Measurements from ENCODE around the gene LRRC10.

The LRRC10 gene, protein sequence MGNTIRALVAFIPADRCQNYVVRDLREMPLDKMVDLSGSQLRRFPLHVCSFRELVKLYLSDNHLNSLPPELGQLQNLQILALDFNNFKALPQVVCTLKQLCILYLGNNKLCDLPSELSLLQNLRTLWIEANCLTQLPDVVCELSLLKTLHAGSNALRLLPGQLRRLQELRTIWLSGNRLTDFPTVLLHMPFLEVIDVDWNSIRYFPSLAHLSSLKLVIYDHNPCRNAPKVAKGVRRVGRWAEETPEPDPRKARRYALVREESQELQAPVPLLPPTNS

DNA sequence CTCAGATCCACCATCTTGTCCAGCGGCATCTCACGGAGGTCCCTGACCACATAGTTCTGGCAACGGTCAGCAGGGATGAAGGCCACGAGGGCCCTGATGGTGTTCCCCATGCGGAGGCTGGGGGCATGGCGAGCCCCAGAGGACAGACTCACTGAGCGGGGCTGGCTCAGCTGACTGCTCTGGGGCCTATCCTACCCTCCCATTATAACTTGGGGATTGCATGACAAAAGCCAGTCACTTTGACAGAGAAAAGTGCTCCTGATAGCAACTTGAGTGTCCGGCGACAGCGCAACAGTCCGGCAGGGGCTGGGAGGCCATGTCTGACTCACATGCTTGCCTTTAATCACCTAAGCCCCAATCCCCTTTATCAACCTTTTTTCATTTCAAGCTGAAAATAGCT, at the start of gene LRRC10:
TSS of gene LRRC10 (minus strand) at position 179 of the 400 bp plus-strand sequence. CDS start at position 110, 69 bp downstream.
- DNase-seq (ENCODE audit: low read depth, low spot score): no peak

DNA sequence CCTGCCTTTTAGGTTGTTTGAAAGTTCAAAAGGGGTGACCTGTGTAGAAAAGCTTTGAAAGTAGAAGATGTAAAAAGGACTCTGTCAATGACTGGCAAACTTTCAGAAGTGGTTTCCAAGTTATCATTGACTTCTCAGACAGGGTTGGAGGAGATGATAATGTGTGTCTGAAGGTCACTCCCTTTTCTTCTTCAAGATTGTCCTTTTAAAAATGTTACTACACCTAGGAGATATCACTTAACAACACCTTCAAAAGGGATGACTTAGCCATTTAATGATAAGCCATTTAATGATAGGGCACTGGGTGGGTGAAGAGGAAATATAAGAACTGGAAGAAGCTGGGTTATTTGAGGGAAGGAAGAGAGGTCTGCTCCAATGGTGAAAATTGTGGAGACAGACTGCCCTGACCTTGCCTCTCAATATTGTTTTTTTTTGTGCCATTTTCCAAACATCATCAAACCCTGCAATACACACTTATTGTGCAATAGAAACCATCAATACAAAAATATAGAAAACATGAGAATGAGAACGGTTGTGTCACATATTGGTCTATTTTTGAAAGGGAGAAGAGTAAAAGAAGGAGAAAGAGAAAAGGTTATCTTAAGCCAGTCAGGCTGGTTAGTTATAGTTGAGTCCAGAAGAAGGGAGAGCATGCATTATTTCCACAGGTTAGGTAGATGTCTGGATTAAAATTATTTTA, 49.6 kb upstream of the LRRC10 start:
- DNase-seq (ENCODE audit: low read depth, low spot score): no peak

DNA sequence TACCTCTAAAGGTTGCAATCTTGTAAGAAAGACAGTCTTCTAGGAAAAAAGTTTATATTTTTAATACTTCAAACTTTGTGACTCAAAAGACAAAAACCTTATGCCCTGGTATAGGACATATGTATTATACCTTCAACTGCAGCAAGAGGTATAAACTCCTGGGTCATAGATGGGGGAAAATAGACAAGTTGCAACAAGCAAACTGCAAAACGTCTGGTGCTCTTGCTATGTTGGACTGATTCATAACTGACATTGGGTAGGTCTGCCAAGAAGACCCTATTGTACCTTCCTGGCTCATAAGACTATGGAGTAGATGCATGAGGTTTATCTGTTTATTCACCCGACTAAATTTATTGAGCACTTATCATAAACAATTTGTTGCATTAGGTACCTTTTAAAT, 47.5 kb upstream of the LRRC10 start:
- no peak for DNase-seq (ENCODE audit: low read depth, low spot score)

GRCh38 chr12:69657376-69658137, 46.9 kb upstream of the LRRC10 start:
- DNase-seq (ENCODE audit: low read depth, low spot score): peak; percentile 10

DNA sequence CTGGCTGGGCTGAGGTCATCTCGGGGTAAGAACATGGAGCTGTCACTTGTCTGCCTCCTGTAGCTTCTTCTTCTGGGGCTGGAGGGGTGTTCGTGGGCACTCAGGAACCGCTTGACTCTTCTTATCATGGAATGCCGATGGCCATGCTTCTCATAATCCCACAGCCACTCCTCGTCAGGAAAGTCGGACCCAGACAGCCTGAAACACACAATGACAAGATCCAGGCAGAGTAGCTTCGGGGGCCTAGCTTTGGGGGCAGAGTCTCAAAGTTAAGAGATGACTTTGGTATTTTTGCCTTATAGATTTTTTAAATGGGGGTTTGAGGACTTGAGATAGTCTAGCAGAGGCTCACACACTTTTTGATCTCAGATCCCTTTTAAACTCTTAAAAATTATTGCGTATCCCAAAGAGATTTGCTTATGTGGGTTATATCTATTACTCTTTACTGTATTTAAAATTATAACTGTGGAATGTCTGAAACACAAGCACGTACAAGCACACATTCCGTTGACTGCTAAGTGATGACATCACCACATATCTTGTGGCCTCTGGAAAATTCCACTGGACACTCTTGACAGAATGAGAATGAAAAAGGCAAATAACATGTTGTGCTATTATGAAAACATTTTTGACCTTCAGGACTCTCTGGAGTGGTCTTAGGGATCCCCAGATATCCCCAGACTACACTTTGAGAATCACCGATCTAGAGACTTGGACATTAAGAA, 45.1 kb upstream of the LRRC10 start:
- DNase-seq (ENCODE audit: low read depth, low spot score): no peak

GRCh38 chr12:69653703-69654102, 43.0 kb upstream of the LRRC10 start:
- DNase-seq (ENCODE audit: low read depth, low spot score): no peak

- DNase-seq (ENCODE audit: low read depth, low spot score): no peak
Measured at GRCh38 chr12:69651922-69652321, 41.2 kb upstream of the LRRC10 start.

- DNase-seq (ENCODE audit: low read depth, low spot score): no peak
Measured at GRCh38 chr12:69649529-69649928, 38.8 kb upstream of the LRRC10 start.

DNA sequence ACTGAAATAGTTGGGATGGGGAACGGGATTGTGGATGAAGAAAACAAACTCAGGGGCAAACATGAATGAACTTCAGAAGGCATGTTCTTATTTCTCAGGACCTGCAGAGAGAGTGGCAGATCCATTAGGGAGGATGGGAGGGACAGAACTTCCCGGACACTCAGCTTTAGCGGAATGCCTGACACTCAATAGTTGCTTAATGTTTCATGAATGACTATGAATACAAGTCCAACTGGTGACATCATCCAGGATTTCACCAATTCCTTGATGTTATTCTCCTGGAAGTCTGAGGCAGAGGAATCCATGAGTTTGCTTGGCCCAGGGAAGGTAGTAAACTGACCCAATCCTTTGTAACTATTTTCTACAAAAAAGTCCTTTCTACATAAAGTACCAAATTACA, 37.8 kb upstream of the LRRC10 start:
- DNase-seq (ENCODE audit: low read depth, low spot score): no peak

GRCh38 chr12:69647178-69647577, 36.5 kb upstream of the LRRC10 start:
- DNase-seq (ENCODE audit: low read depth, low spot score): no peak

DNA sequence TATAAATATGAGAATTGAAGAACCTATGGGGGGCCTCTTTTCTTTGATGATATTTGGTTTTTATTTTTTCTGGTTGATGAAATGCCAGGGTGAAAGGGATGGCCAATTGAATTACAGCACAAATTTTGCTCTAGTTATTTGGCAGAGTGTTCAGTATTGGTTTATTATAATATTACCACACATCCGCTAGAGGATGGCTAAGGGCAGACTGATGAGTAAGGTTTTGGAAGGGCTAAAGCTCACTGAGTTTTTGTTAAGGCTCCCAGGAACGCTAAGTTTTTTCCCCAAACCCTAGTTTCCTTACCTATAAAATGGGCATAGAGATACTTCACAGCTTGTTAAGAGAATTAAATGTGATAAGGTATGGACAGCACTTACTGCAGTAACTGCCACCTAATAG, 34.3 kb upstream of the LRRC10 start:
- no peak for DNase-seq (ENCODE audit: low read depth, low spot score)

DNA sequence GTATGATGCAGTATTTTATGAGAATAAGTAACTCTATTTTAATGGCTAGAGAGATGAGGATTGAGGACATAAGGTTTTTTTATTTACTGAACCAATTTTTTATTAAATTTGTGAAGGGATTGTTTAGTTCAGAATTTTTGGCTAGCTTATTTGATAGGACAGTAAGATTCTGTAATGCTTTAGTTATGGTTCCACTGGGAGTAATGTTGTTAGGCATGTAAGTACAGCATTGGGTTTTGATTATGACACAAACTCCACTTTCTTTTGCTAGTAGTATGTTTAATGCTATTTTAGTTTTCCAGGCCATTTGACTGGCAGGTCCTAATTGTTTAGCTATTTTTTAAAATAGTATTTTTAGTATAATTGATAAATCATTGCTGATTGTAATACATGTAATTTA, 33.8 kb upstream of the LRRC10 start:
- no peak for DNase-seq (ENCODE audit: low read depth, low spot score)

GRCh38 chr12:69642531-69642930, 31.8 kb upstream of the LRRC10 start:
- DNase-seq (ENCODE audit: low read depth, low spot score): no peak

DNA sequence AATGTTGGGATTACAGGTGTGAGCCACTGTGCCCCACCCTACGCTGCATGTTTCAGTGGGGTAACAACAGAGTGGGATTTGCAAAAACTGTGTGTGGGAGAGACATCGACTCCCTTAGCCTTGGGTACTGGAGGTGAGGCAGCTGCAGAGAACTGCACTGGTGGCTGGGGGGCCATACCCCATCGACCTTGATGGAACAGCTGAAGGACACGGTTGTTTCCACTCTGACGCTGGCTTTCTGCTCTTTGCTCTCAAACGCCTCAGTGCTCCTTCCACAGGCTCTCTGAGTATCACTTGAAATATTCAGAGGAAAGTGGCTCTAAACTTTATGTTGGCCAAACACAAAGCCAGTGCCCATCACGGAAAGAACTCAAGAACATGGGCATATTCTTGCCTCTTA, 30.8 kb upstream of the LRRC10 start:
- DNase-seq (ENCODE audit: low read depth, low spot score): no peak

GRCh38 chr12:69639400-69640016, 28.8 kb upstream of the LRRC10 start:
- peak; percentile 10 for DNase-seq (ENCODE audit: low read depth, low spot score)

GRCh38 chr12:69633061-69633460, 22.4 kb upstream of the LRRC10 start:
- no peak for DNase-seq (ENCODE audit: low read depth, low spot score)

GRCh38 chr12:69630191-69630590, 19.5 kb upstream of the LRRC10 start:
- no peak for DNase-seq (ENCODE audit: low read depth, low spot score)

GRCh38 chr12:69627501-69627900, 16.8 kb upstream of the LRRC10 start:
- DNase-seq (ENCODE audit: low read depth, low spot score): no peak

GRCh38 chr12:69623970-69624369, 13.3 kb upstream of the LRRC10 start:
- no peak for DNase-seq (ENCODE audit: low read depth, low spot score)

DNA sequence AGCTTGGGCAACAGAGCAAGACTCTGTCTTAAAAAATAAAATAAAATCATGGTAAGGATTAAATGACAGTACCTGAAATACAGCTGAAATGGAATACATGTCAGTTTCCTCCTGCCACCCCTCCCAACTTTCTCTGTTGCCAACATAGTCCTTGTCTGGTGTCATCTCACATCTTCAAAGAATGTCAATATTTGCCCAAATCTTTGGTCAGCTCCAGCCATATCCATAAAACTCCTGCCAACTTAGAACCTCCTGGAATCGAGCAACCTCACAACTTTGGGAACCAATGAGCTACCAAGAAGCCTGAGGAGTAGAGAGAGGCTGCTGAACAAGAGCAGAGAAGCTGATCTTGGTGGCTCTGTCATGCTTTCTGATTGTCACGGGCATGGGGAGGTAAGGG, 10.8 kb upstream of the LRRC10 start:
- no peak for DNase-seq (ENCODE audit: low read depth, low spot score)

- no peak for DNase-seq (ENCODE audit: low read depth, low spot score)
Measured at GRCh38 chr12:69620921-69621320, 10.2 kb upstream of the LRRC10 start.

GRCh38 chr12:69620077-69620476, 9.4 kb upstream of the LRRC10 start:
- no peak for DNase-seq (ENCODE audit: low read depth, low spot score)
